Neural progenitor cell (in vitro differentiated cells): ENCODE results near the gene LPP.

Experiments
- CTCF ChIP-seq: fragments of 200-600 bp; sonication (generic); IDR thresholded peaks from 2 replicates; pipeline ENCODE4 v1.5.1; 2017; ENCODE audit warnings: antibody characterized with exemption, mild to moderate bottlenecking
- EZH2 ChIP-seq: fragments of 200-600 bp; sonication (generic); IDR thresholded peaks from 2 replicates; pipeline ENCODE4 v1.6.1; 2017; ENCODE audit warnings: antibody characterized with exemption, mild to moderate bottlenecking, moderate library complexity
- EZH2phosphoT487 ChIP-seq: fragments of 200-600 bp; sonication (generic); IDR thresholded peaks from 2 replicates; pipeline ENCODE4 v1.6.1; 2017; ENCODE audit warnings: antibody characterized with exemption

GRCh38 chr3:188257384-188258026, 103.5 kb downstream of the LPP start:
- TF ChIP-seq CTCF, result no peak
- TF ChIP-seq EZH2, result no peak
- TF ChIP-seq EZH2phosphoT487, result no peak
